ENCODE data around the gene BCCIP. TPM values are rescaled to one million over a fixed set of nuclear protein-coding genes. Genes with fewer than 3 reads are reported as not detected.

The BCCIP gene
- total RNA-seq, 3 donors from 2014 or later (not counting 1 experiment from before 2014, with no cell fraction given): 39.3 to 48.2 (median 41.3) TPM

DNA sequence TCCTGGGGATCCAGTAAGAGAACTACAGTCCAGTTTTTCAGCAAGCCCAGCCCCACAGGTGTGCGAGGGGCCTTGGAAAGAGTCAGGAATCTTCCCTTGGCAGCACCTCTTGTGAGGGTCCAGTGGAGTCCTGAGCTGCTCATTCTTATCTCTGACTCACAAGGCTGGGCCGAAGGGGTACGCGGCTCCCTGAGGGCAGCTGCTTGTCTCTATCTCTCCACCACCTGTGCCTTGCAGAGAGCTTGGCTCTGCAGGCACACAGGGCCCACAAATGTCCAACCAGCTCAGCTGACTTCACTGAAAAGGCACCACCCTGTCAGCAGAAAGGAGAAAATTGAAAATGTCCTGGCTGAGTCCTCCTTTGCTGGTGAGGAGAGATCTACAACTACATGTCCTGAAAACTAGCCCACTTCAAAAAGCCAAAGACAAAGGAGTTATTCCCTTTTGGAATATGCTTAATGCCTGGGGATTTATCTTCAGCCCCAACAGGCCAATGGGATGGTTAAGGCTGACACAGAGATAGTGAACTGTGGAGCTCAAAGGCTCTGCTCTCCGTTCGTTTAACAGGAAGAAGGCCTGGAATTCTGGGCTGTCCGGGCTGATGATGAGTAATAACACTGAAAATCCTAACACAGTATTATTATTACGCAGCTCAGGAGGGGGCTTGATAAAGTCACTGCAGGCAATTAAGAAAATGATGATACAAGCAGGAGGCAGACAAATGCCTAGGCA lies 23.7 kb upstream of the BCCIP start:
- H3K27me3 Mint-ChIP-seq (ENCODE audit: low read depth in 2 of 2): no peaks in the 10 kb centered on the region
- 96% methylated on average over 8 of the region's 8 CpGs for WGBS (ENCODE audit: insufficient coverage)

DNA sequence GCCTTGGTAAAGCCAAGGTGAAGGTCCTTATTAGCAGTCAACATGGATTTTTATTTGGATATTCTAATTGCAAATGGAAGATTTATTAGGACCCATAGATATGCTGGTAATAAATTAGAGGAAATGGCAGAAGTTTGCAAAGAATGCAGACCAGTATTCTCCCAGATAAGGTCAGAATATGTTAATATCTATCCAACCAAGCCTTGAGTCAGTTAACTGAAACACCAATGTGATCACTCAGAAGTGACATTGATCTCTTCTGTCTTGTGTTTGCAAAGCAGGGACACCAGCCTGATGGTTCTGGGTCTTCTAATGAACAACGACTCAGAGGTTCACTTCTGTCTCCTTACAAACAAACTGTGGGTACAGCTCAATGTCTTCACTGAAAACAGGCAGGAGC lies 21.8 kb upstream of the BCCIP start:
- ATAC-seq (no peak), DNase-seq (no peak)
- Mint-ChIP-seq H3K27ac (no peak overlapping the region), H3K4me1 (no peaks in the 10 kb centered on the region), H3K36me3 (peaks cover 5% of the 10 kb centered on the region), H3K27me3 (ENCODE audit: low read depth in 2 of 2) (no peaks in the 10 kb centered on the region), H3K4me3 (no peak overlapping the region), H3K9me3 (no peaks in the 10 kb centered on the region)
- intact Hi-C loops (cut with micrococcal nuclease): no loop called here
- H3K4me1 ChIP-seq (ENCODE audit: control insufficient read depth, insufficient read depth, low read length): no peaks in the 10 kb centered on the region
- H3K9me3 ChIP-seq (ENCODE audit: control insufficient read depth, insufficient read depth, low read length): no peaks in the 10 kb centered on the region
- H3K27ac ChIP-seq (ENCODE audit: low read length): no peak overlapping the region
- WGBS (ENCODE audit: insufficient coverage): 95% methylated on average over 1 of the region's 1 CpG
- peaks cover 32% of the 10 kb centered on the region for H3K36me3 ChIP-seq (ENCODE audit: control insufficient read depth, insufficient read depth, low read length)
- H3K4me3 ChIP-seq (ENCODE audit: low read length): no peak overlapping the region
- TF ChIP-seq, protein P1, sequence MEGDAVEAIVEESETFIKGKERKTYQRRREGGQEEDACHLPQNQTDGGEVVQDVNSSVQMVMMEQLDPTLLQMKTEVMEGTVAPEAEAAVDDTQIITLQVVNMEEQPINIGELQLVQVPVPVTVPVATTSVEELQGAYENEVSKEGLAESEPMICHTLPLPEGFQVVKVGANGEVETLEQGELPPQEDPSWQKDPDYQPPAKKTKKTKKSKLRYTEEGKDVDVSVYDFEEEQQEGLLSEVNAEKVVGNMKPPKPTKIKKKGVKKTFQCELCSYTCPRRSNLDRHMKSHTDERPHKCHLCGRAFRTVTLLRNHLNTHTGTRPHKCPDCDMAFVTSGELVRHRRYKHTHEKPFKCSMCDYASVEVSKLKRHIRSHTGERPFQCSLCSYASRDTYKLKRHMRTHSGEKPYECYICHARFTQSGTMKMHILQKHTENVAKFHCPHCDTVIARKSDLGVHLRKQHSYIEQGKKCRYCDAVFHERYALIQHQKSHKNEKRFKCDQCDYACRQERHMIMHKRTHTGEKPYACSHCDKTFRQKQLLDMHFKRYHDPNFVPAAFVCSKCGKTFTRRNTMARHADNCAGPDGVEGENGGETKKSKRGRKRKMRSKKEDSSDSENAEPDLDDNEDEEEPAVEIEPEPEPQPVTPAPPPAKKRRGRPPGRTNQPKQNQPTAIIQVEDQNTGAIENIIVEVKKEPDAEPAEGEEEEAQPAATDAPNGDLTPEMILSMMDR (IDR thresholded peaks at IDR 0.05): no peak
- H3K27me3 ChIP-seq (ENCODE audit: control insufficient read depth, insufficient read depth, low read length): no peaks in the 10 kb centered on the region

More for the DNA sequence above, 23.7 kb upstream of the BCCIP start:
- no peaks in the 10 kb centered on the region for H3K27me3 ChIP-seq (ENCODE audit: control insufficient read depth, insufficient read depth, low read length)
- H3K4me1 Mint-ChIP-seq: no peaks in the 10 kb centered on the region
- H3K9me3 Mint-ChIP-seq: no peaks in the 10 kb centered on the region
- H3K36me3 Mint-ChIP-seq: no peaks in the 10 kb centered on the region
- H3K9me3 ChIP-seq (ENCODE audit: control insufficient read depth, insufficient read depth, low read length): no peaks in the 10 kb centered on the region
- H3K4me3 Mint-ChIP-seq: no peak overlapping the region
- no peak for ATAC-seq
- peaks cover 26% of the 10 kb centered on the region for H3K36me3 ChIP-seq (ENCODE audit: control insufficient read depth, insufficient read depth, low read length)
- H3K4me1 ChIP-seq (ENCODE audit: control insufficient read depth, insufficient read depth, low read length): no peaks in the 10 kb centered on the region
- no peak for DNase-seq
- intact Hi-C loops (cut with micrococcal nuclease): no loop called here
- no peak overlapping the region for H3K27ac ChIP-seq (ENCODE audit: low read length)
- TF ChIP-seq, protein P1 (IDR thresholded peaks at IDR 0.05): no peak
- H3K27ac Mint-ChIP-seq: no peak overlapping the region
- no peak overlapping the region for H3K4me3 ChIP-seq (ENCODE audit: low read length)

DNA sequence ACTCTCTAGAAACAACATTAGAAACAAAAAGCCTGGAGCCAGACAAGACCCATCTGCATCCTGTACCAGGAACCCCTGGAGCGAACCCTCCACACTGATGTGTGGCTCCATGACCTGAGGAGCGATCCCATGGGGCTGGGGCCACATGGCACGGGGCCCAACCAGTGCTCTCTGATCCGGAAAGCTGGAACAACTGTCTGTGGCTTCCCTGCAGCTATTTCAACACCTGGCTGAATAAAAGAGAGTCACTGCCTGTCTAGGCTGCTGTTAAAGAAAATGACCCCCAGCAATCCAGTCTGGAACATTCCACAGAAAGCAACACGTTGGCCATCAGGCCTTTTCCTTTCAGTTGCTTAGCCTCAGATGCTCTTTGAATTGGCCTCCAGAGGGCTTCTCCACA lies 21.2 kb upstream of the BCCIP start:
- H3K4me3 Mint-ChIP-seq: no peak overlapping the region
- no peak overlapping the region for H3K4me3 ChIP-seq (ENCODE audit: low read length)
- no peaks in the 10 kb centered on the region for H3K4me1 ChIP-seq (ENCODE audit: control insufficient read depth, insufficient read depth, low read length)
- DNase-seq (no peak), ATAC-seq (no peak)
- intact Hi-C loops (cut with micrococcal nuclease): no loop called here
- H3K9me3 ChIP-seq (ENCODE audit: control insufficient read depth, insufficient read depth, low read length): no peaks in the 10 kb centered on the region
- H3K36me3 Mint-ChIP-seq: peaks cover 10% of the 10 kb centered on the region
- H3K27ac Mint-ChIP-seq: no peak overlapping the region
- H3K27me3 Mint-ChIP-seq (ENCODE audit: low read depth in 2 of 2): no peaks in the 10 kb centered on the region
- TF ChIP-seq, protein P1 (IDR thresholded peaks at IDR 0.05): no peak
- peaks cover under 1 to 2% of the 10 kb centered on the region in 2 donors for H3K4me1 Mint-ChIP-seq
- H3K27me3 ChIP-seq (ENCODE audit: control insufficient read depth, insufficient read depth, low read length): no peaks in the 10 kb centered on the region
- WGBS (ENCODE audit: insufficient coverage): 95% methylated on average over 5 of the region's 5 CpGs
- peaks cover 37% of the 10 kb centered on the region for H3K36me3 ChIP-seq (ENCODE audit: control insufficient read depth, insufficient read depth, low read length)
- H3K27ac ChIP-seq (ENCODE audit: low read length): no peak overlapping the region
- no peaks in the 10 kb centered on the region for H3K9me3 Mint-ChIP-seq

DNA sequence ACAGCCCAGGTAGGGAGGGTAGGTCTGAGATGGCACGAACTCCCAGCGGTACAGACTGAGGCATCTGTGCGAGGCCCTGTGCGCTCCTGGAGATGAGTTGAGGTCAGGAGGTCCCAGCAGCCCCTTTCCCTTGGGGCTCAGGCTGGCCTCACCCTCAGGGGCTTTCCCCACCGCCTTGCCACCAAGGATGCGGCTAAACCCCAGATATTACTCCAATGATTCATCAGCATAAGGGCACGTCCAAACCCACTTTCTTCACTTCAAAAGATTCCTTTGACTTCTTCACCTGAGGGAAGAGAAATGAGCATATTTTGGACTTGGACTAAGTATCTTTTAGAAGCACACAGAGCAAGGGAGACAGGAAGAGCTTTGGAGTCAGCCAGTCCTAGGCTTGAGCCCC lies 20.6 kb upstream of the BCCIP start:
- no peak overlapping the region for H3K4me3 Mint-ChIP-seq

More for the DNA sequence above, 20.6 kb upstream of the BCCIP start:
- H3K27me3 Mint-ChIP-seq (ENCODE audit: low read depth in 2 of 2): no peaks in the 10 kb centered on the region
- H3K4me1 Mint-ChIP-seq: peaks cover 6 to 8% of the 10 kb centered on the region in 2 donors
- H3K27ac ChIP-seq (ENCODE audit: low read length): no peak overlapping the region
- 94% methylated on average over 6 of the region's 7 CpGs for WGBS (ENCODE audit: insufficient coverage)
- H3K27ac Mint-ChIP-seq: no peak overlapping the region
- DNase-seq (no peak), ATAC-seq (no peak)
- no peak overlapping the region for H3K4me3 ChIP-seq (ENCODE audit: low read length)
- no peaks in the 10 kb centered on the region for H3K9me3 Mint-ChIP-seq
- intact Hi-C loops (cut with micrococcal nuclease): no loop called here
- H3K9me3 ChIP-seq (ENCODE audit: control insufficient read depth, insufficient read depth, low read length): no peaks in the 10 kb centered on the region
- H3K27me3 ChIP-seq (ENCODE audit: control insufficient read depth, insufficient read depth, low read length): no peaks in the 10 kb centered on the region
- H3K4me1 ChIP-seq (ENCODE audit: control insufficient read depth, insufficient read depth, low read length): peaks cover 4% of the 10 kb centered on the region
- peaks cover 38% of the 10 kb centered on the region for H3K36me3 ChIP-seq (ENCODE audit: control insufficient read depth, insufficient read depth, low read length)
- H3K36me3 Mint-ChIP-seq: peaks cover 14% of the 10 kb centered on the region
- TF ChIP-seq, protein P1 (IDR thresholded peaks at IDR 0.05): no peak

All from natural killer cell (primary cell).